GM12873 (cell line): ENCODE results near the gene BIRC7.

Experiments
- CTCF ChIP-seq: IDR thresholded peaks from 2 replicates; pipeline ENCODE4 v1.5.1; 2012; ENCODE audit warnings: low read depth, mild to moderate bottlenecking, moderate library complexity, low read length, control low read depth; ENCODE audit not compliant: insufficient read depth; ENCODE audit errors: missing control alignments

Gene BIRC7

GRCh38 chr20:63196768-63197470 lies 38.8 kb upstream of the BIRC7 start:
- TF ChIP-seq CTCF, result no peak

- TF ChIP-seq CTCF, result no peak
Measured at GRCh38 chr20:63198606-63199005, 37.1 kb upstream of the BIRC7 start.

GRCh38 chr20:63202021-63202420 lies 33.7 kb upstream of the BIRC7 start:
- no peak for TF ChIP-seq CTCF

GRCh38 chr20:63202811-63203526 lies 32.7 kb upstream of the BIRC7 start:
- no peak for TF ChIP-seq CTCF

GRCh38 chr20:63204362-63204761 lies 31.3 kb upstream of the BIRC7 start:
- TF ChIP-seq CTCF, result no peak

- TF ChIP-seq CTCF, result no peak
Measured at GRCh38 chr20:63205896-63206295, 29.8 kb upstream of the BIRC7 start.

GRCh38 chr20:63206878-63207277 lies 28.8 kb upstream of the BIRC7 start:
- no peak for TF ChIP-seq CTCF
